Measurements from ENCODE around the gene PTPRZ1. TPM values are rescaled to one million over a fixed set of nuclear protein-coding genes. Genes with fewer than 3 reads are reported as not detected.

Gene PTPRZ1
- total RNA-seq, 4 donors from 2014 or later = 0.16 TPM; not detected in 3

GRCh38 chr7:122013630-122014029 is 140.7 kb downstream of the PTPRZ1 start:
- DNase-seq (no peak), ATAC-seq (no peak)
- Histone ChIP-seq H3K4me3 (no peak overlapping the region), H3K9me3 (no peaks in the 10 kb centered on the region), H3K27me3 (no peaks in the 10 kb centered on the region), H3K27ac (no peak overlapping the region), H3K36me3 (no peaks in the 10 kb centered on the region), H3K4me1 (no peaks in the 10 kb centered on the region)
- in situ Hi-C loops (cut with MboI; ENCODE audit: low sequenced_read_pairs in 4 of 4) = no loop called here
- TF ChIP-seq POLR2A (IDR thresholded peaks at IDR 0.05) (no peak), CTCF (IDR thresholded peaks at IDR 0.05 in 4 of 5, conservative IDR thresholded peaks at IDR 0.05 in 1 of 5) (no peak)
- intact Hi-C loops (cut with DNase I; ENCODE audit: low total_unique reads) = no loop called here

- Histone ChIP-seq H3K27me3 (no peaks in the 10 kb centered on the region), H3K4me3 (no peak overlapping the region), H3K27ac (no peak overlapping the region), H3K36me3 (no peaks in the 10 kb centered on the region), H3K4me1 (no peaks in the 10 kb centered on the region), H3K9me3 (no peaks in the 10 kb centered on the region)
- ATAC-seq (no peak), DNase-seq (no peak)
- intact Hi-C loops (cut with DNase I; ENCODE audit: low total_unique reads) (no loop called here), in situ Hi-C loops (cut with MboI; ENCODE audit: low sequenced_read_pairs in 4 of 4) (no loop called here)
- TF ChIP-seq POLR2A (IDR thresholded peaks at IDR 0.05) (no peak), CTCF (IDR thresholded peaks at IDR 0.05 in 4 of 5, conservative IDR thresholded peaks at IDR 0.05 in 1 of 5) (no peak)
Measured at GRCh38 chr7:122014697-122015096, 141.7 kb downstream of the PTPRZ1 start.

GRCh38 chr7:122018032-122018431 is 145.1 kb downstream of the PTPRZ1 start:
- in situ Hi-C loops (cut with MboI; ENCODE audit: low sequenced_read_pairs in 4 of 4) (no loop called here), intact Hi-C loops (cut with DNase I; ENCODE audit: low total_unique reads) (no loop called here)
- ATAC-seq = no peak

GRCh38 chr7:122027058-122027457 is 154.1 kb downstream of the PTPRZ1 start:
- Histone ChIP-seq H3K9me3 (no peaks in the 10 kb centered on the region), H3K27me3 (no peaks in the 10 kb centered on the region), H3K27ac (no peak overlapping the region), H3K36me3 (no peaks in the 10 kb centered on the region), H3K4me3 (no peak overlapping the region), H3K4me1 (no peaks in the 10 kb centered on the region)
- in situ Hi-C loops (cut with MboI; ENCODE audit: low sequenced_read_pairs in 4 of 4) (no loop called here), intact Hi-C loops (cut with DNase I; ENCODE audit: low total_unique reads) (no loop called here)
- TF ChIP-seq POLR2A (IDR thresholded peaks at IDR 0.05) = no peak
- TF ChIP-seq CTCF (IDR thresholded peaks at IDR 0.05 in 4 of 5, conservative IDR thresholded peaks at IDR 0.05 in 1 of 5) = no peak
- DNase-seq (no peak), ATAC-seq (no peak)

More at GRCh38 chr7:122018032-122018431, 145.1 kb downstream of the PTPRZ1 start:
- no peak overlapping the region for H3K27ac ChIP-seq
- no peak for DNase-seq
- no peaks in the 10 kb centered on the region for H3K9me3 ChIP-seq
- no peak for TF ChIP-seq POLR2A (IDR thresholded peaks at IDR 0.05)
- TF ChIP-seq CTCF (IDR thresholded peaks at IDR 0.05 in 4 of 5, conservative IDR thresholded peaks at IDR 0.05 in 1 of 5) = no peak
- no peaks in the 10 kb centered on the region for H3K36me3 ChIP-seq
- no peaks in the 10 kb centered on the region for H3K4me1 ChIP-seq
- H3K4me3 ChIP-seq = no peak overlapping the region
- H3K27me3 ChIP-seq = no peaks in the 10 kb centered on the region

- no peaks in the 10 kb centered on the region for H3K9me3 ChIP-seq
- ATAC-seq (no peak), DNase-seq (no peak)
- no peaks in the 10 kb centered on the region for H3K36me3 ChIP-seq
- intact Hi-C loops (cut with DNase I; ENCODE audit: low total_unique reads) = no loop called here
- H3K27ac ChIP-seq = no peak overlapping the region
- H3K27me3 ChIP-seq = no peaks in the 10 kb centered on the region
- no peak overlapping the region for H3K4me3 ChIP-seq
- no peaks in the 10 kb centered on the region for H3K4me1 ChIP-seq
- no peak for TF ChIP-seq POLR2A (IDR thresholded peaks at IDR 0.05)
- TF ChIP-seq CTCF (IDR thresholded peaks at IDR 0.05 in 4 of 5, conservative IDR thresholded peaks at IDR 0.05 in 1 of 5) = no peak
- in situ Hi-C loops (cut with MboI; ENCODE audit: low sequenced_read_pairs in 4 of 4) = no loop called here
Measured at GRCh38 chr7:122033641-122034040, 160.7 kb downstream of the PTPRZ1 start.
